Measurements from ENCODE around the gene CLCNKB. TPM values are rescaled to one million over a fixed set of nuclear protein-coding genes. Genes with fewer than 3 reads are reported as not detected.
A peak's percentile ranks its signal among the peaks of the same experiment; 100 is the strongest.

The CLCNKB gene
- total RNA-seq, 1 donor from 2014 or later, result 1.4 TPM

- DNase-seq (ENCODE audit: low spot score) (peak; percentile 80), ATAC-seq (peak; percentile 31)
- intact Hi-C loops (cut with DNase I), result no loop called here
Measured at GRCh38 chr1:16082283-16083038, 38.9 kb downstream of the CLCNKB start.

GRCh38 chr1:16083486-16083885, 39.9 kb downstream of the CLCNKB start:
- no peak for DNase-seq (ENCODE audit: low spot score)
- intact Hi-C loops (cut with DNase I), result no loop called here

GRCh38 chr1:16085522-16085921, 41.9 kb downstream of the CLCNKB start:
- intact Hi-C loops (cut with DNase I), result no loop called here
- ATAC-seq, result no peak
- DNase-seq (ENCODE audit: low spot score), result no peak

More at GRCh38 chr1:16083486-16083885, 39.9 kb downstream of the CLCNKB start:
- ATAC-seq, result no peak

- DNase-seq (ENCODE audit: low spot score) (no peak), ATAC-seq (no peak)
- intact Hi-C loops (cut with DNase I), result no loop called here
Measured at GRCh38 chr1:16087733-16088132, 44.2 kb downstream of the CLCNKB start.

- DNase-seq (ENCODE audit: low spot score), result no peak
- intact Hi-C loops (cut with DNase I), result no loop called here
- no peak for ATAC-seq
Measured at GRCh38 chr1:16088351-16088911, 44.8 kb downstream of the CLCNKB start.

- DNase-seq (ENCODE audit: low spot score), result no peak
- ATAC-seq, result no peak
- intact Hi-C loops (cut with DNase I), result no loop called here
Measured at GRCh38 chr1:16088996-16089395, 45.4 kb downstream of the CLCNKB start.

GRCh38 chr1:16090076-16090826, 46.7 kb downstream of the CLCNKB start:
- DNase-seq (ENCODE audit: low spot score) (no peak), ATAC-seq (no peak)
- intact Hi-C loops (cut with DNase I), result no loop called here

GRCh38 chr1:16091296-16091695, 47.7 kb downstream of the CLCNKB start:
- no peak for ATAC-seq
- DNase-seq (ENCODE audit: low spot score), result no peak
- intact Hi-C loops (cut with DNase I), result no loop called here

- intact Hi-C loops (cut with DNase I), result no loop called here
- ATAC-seq (no peak), DNase-seq (ENCODE audit: low spot score) (no peak)
Measured at GRCh38 chr1:16092097-16092922, 48.7 kb downstream of the CLCNKB start.

GRCh38 chr1:16092923-16093511, 49.4 kb downstream of the CLCNKB start:
- no peak for ATAC-seq
- intact Hi-C loops (cut with DNase I), result no loop called here
- DNase-seq (ENCODE audit: low spot score), result no peak

GRCh38 chr1:16093611-16094010, 50.0 kb downstream of the CLCNKB start:
- no peak for ATAC-seq
- intact Hi-C loops (cut with DNase I), result no loop called here
- DNase-seq (ENCODE audit: low spot score), result no peak

GRCh38 chr1:16094453-16095158, 51.0 kb downstream of the CLCNKB start:
- intact Hi-C loops (cut with DNase I), result no loop called here
- DNase-seq (ENCODE audit: low spot score) (no peak), ATAC-seq (no peak)

GRCh38 chr1:16095447-16095846, 51.9 kb downstream of the CLCNKB start:
- DNase-seq (ENCODE audit: low spot score) (no peak), ATAC-seq (no peak)
- intact Hi-C loops (cut with DNase I), result no loop called here

- ATAC-seq (no peak), DNase-seq (ENCODE audit: low spot score) (no peak)
- intact Hi-C loops (cut with DNase I), result no loop called here
Measured at GRCh38 chr1:16099412-16099811, 55.8 kb downstream of the CLCNKB start.

- intact Hi-C loops (cut with DNase I), result no loop called here
- DNase-seq (ENCODE audit: low spot score), result no peak
- peak; percentile 13 for ATAC-seq
Measured at GRCh38 chr1:16101623-16102022, 58.0 kb downstream of the CLCNKB start.

All from sciatic nerve (tissue), 2 donors.